Brain microvascular endothelial cell (primary cell): Measurements from ENCODE around the gene RELL1.

Experiments used
- DNase-seq: peaks from one replicate; pipeline ENCODE4 v3.0.0-alpha.2; 2020
- H3K27ac ChIP-seq: fragments of 250-450 bp; sonication (Bioruptor Pico); 2 replicates; pipeline ENCODE4 v1.5.1; 2020; ENCODE audit warnings: mild to moderate bottlenecking, moderate library complexity
- H3K27me3 ChIP-seq: fragments of 250-450 bp; sonication (Bioruptor Pico); replicated peaks from 2 replicates; pipeline ENCODE4 v1.5.1; 2020; ENCODE audit warnings: mild to moderate bottlenecking
- H3K36me3 ChIP-seq: fragments of 250-450 bp; sonication (Bioruptor Pico); replicated peaks from 2 replicates; pipeline ENCODE4 v1.5.1; 2020; ENCODE audit warnings: mild to moderate bottlenecking
- H3K4me3 ChIP-seq: 2 replicates; pipeline ENCODE4 v1.5.1; 2011; ENCODE audit warnings: low read depth, mild to moderate bottlenecking, control low read depth, low read length, moderate library complexity
- CTCF ChIP-seq: IDR thresholded peaks from 2 replicates; pipeline ENCODE4 v1.5.1; 2011; ENCODE audit warnings: low read depth, mild to moderate bottlenecking, moderate library complexity, low read length, control low read depth, inconsistent platforms; ENCODE audit errors: missing control alignments
- in situ Hi-C: cut with HindIII; loops from 2 replicates; pipeline ENCODE4 v1.10.0; 2017; ENCODE audit warnings: low sequenced_read_pairs, low pct_ligation_motif_present

The RELL1 gene

GRCh38 chr4:37729649-37730004 is 43.5 kb upstream of the RELL1 start:
- Histone ChIP-seq H3K27ac (no peak overlapping the region), H3K27me3 (no peaks in the 10 kb centered on the region), H3K36me3 (no peaks in the 10 kb centered on the region), H3K4me3 (no peak overlapping the region)
- TF ChIP-seq CTCF: no peak
- in situ Hi-C loops: no loop called here
- no peak for DNase-seq

GRCh38 chr4:37728064-37728463 is 41.9 kb upstream of the RELL1 start:
- TF ChIP-seq CTCF: no peak
- H3K27me3 ChIP-seq: no peaks in the 10 kb centered on the region
- DNase-seq: no peak
- no peak overlapping the region for H3K4me3 ChIP-seq
- in situ Hi-C loops: no loop called here
- H3K36me3 ChIP-seq: no peaks in the 10 kb centered on the region
- H3K27ac ChIP-seq: no peak overlapping the region

- no peak for TF ChIP-seq CTCF
- H3K4me3 ChIP-seq: no peak overlapping the region
- DNase-seq: no peak
- in situ Hi-C loops: no loop called here
- no peaks in the 10 kb centered on the region for H3K36me3 ChIP-seq
- H3K27me3 ChIP-seq: no peaks in the 10 kb centered on the region
- no peak overlapping the region for H3K27ac ChIP-seq
These were observed 41.5 kb upstream of the RELL1 start for GRCh38 chr4:37727635-37728034.

GRCh38 chr4:37726666-37727065 is 40.5 kb upstream of the RELL1 start:
- Histone ChIP-seq H3K27ac (no peak overlapping the region), H3K36me3 (no peaks in the 10 kb centered on the region), H3K27me3 (no peaks in the 10 kb centered on the region), H3K4me3 (no peak overlapping the region)
- DNase-seq: peak; percentile 64
- in situ Hi-C loops: no loop called here
- no peak for TF ChIP-seq CTCF

- H3K4me3 ChIP-seq: no peak overlapping the region
- no peaks in the 10 kb centered on the region for H3K27me3 ChIP-seq
- H3K27ac ChIP-seq: no peak overlapping the region
- TF ChIP-seq CTCF: no peak
- no peaks in the 10 kb centered on the region for H3K36me3 ChIP-seq
- in situ Hi-C loops: no loop called here
- DNase-seq: no peak
These were observed 39.5 kb upstream of the RELL1 start for GRCh38 chr4:37725718-37726117.

- no peak overlapping the region for H3K27ac ChIP-seq
- no peaks in the 10 kb centered on the region for H3K36me3 ChIP-seq
- TF ChIP-seq CTCF: no peak
- H3K4me3 ChIP-seq: no peak overlapping the region
- no peak for DNase-seq
- no peaks in the 10 kb centered on the region for H3K27me3 ChIP-seq
- in situ Hi-C loops: no loop called here
These were observed 36.9 kb upstream of the RELL1 start for GRCh38 chr4:37723067-37723466.
